SK-N-SH treated with all-trans-retinoic acid at 6 μM for 48 hours (cell line): ENCODE data around the gene RALA.

Experiments
- ARNTL ChIP-seq: fragments of 450-650 bp; formaldehyde crosslinking; IDR thresholded peaks from 2 replicates; pipeline ENCODE4 v1.5.0; 2020; ENCODE audit warnings: low read depth, mild to moderate bottlenecking, moderate library complexity, borderline replicate concordance
- BACH2 ChIP-seq: fragments of 250-450 bp; sonication (Bioruptor Pico); IDR thresholded peaks from 2 replicates; pipeline ENCODE4 v1.9.0; 2021; ENCODE audit warnings: mild to moderate bottlenecking, borderline replicate concordance
- GLIS3 ChIP-seq: fragments of 250-450 bp; sonication (Bioruptor Pico); IDR thresholded peaks from 2 replicates; pipeline ENCODE4 v1.5.0; 2020; ENCODE audit warnings: mild to moderate bottlenecking, moderate library complexity
- PATZ1 ChIP-seq: fragments of 250-450 bp; sonication (Bioruptor Pico); IDR thresholded peaks from 2 replicates; pipeline ENCODE4 v1.8.0; 2020; ENCODE audit warnings: mild to moderate bottlenecking, moderate library complexity, borderline replicate concordance
- POU6F1 ChIP-seq: fragments of 250-450 bp; sonication (Bioruptor Pico); IDR thresholded peaks from 2 replicates; pipeline ENCODE4 v1.8.0; 2021; ENCODE audit warnings: low read depth, mild to moderate bottlenecking, moderate library complexity, borderline replicate concordance
- PPARA ChIP-seq: fragments of 250-450 bp; sonication (Bioruptor Pico); IDR thresholded peaks from 2 replicates; pipeline ENCODE4 v1.5.0; 2020; ENCODE audit warnings: mild to moderate bottlenecking, borderline replicate concordance
- ZFP3 ChIP-seq: fragments of 250-450 bp; sonication (Bioruptor Pico); IDR thresholded peaks from 2 replicates; pipeline ENCODE4 v1.5.0; 2020; ENCODE audit warnings: mild to moderate bottlenecking, moderate library complexity
- ZFP30 ChIP-seq: fragments of 450-650 bp; formaldehyde crosslinking; IDR thresholded peaks from 2 replicates; pipeline ENCODE4 v1.5.0; 2022; ENCODE audit warnings: mild to moderate bottlenecking, moderate library complexity
- ZNF565 ChIP-seq: fragments of 450-650 bp; formaldehyde crosslinking; conservative IDR thresholded peaks from 2 replicates; pipeline ENCODE4 v1.5.0; 2020; ENCODE audit warnings: low read depth, mild to moderate bottlenecking, moderate library complexity
- TF ChIP-seq, protein P1 (sequence below): fragments of 250-450 bp; sonication (Bioruptor Pico); IDR thresholded peaks from 2 replicates; pipeline ENCODE4 v1.5.1; 2020; ENCODE audit warnings: low read depth, mild to moderate bottlenecking, moderate library complexity
- TF ChIP-seq, protein P2 (sequence below): fragments of 250-450 bp; sonication (Bioruptor Pico); IDR thresholded peaks from 2 replicates; pipeline ENCODE4 v1.5.0; 2020; ENCODE audit warnings: mild to moderate bottlenecking, moderate library complexity

- TF ChIP-seq PPARA (CRISPR knock-in tag) = no peak
- TF ChIP-seq POU6F1 (CRISPR knock-in tag) = no peak
- TF ChIP-seq PATZ1 (CRISPR knock-in tag) = no peak
- TF ChIP-seq, protein P1, sequence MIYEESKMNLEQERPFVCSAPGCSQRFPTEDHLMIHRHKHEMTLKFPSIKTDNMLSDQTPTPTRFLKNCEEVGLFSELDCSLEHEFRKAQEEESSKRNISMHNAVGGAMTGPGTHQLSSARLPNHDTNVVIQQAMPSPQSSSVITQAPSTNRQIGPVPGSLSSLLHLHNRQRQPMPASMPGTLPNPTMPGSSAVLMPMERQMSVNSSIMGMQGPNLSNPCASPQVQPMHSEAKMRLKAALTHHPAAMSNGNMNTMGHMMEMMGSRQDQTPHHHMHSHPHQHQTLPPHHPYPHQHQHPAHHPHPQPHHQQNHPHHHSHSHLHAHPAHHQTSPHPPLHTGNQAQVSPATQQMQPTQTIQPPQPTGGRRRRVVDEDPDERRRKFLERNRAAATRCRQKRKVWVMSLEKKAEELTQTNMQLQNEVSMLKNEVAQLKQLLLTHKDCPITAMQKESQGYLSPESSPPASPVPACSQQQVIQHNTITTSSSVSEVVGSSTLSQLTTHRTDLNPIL = no peak
- TF ChIP-seq GLIS3 (CRISPR knock-in tag) = no peak
- no peak for TF ChIP-seq ARNTL (CRISPR knock-in tag)
- no peak for TF ChIP-seq ZNF565
- TF ChIP-seq, protein P2, sequence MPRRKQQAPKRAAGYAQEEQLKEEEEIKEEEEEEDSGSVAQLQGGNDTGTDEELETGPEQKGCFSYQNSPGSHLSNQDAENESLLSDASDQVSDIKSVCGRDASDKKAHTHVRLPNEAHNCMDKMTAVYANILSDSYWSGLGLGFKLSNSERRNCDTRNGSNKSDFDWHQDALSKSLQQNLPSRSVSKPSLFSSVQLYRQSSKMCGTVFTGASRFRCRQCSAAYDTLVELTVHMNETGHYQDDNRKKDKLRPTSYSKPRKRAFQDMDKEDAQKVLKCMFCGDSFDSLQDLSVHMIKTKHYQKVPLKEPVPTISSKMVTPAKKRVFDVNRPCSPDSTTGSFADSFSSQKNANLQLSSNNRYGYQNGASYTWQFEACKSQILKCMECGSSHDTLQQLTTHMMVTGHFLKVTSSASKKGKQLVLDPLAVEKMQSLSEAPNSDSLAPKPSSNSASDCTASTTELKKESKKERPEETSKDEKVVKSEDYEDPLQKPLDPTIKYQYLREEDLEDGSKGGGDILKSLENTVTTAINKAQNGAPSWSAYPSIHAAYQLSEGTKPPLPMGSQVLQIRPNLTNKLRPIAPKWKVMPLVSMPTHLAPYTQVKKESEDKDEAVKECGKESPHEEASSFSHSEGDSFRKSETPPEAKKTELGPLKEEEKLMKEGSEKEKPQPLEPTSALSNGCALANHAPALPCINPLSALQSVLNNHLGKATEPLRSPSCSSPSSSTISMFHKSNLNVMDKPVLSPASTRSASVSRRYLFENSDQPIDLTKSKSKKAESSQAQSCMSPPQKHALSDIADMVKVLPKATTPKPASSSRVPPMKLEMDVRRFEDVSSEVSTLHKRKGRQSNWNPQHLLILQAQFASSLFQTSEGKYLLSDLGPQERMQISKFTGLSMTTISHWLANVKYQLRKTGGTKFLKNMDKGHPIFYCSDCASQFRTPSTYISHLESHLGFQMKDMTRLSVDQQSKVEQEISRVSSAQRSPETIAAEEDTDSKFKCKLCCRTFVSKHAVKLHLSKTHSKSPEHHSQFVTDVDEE (CRISPR knock-in tag) = no peak
- no peak for TF ChIP-seq BACH2
- TF ChIP-seq ZFP3 (CRISPR knock-in tag) = no peak
- TF ChIP-seq ZFP30 (CRISPR knock-in tag) = no peak
Measured at GRCh38 chr7:39683216-39683845, 60.0 kb downstream of the RALA start.
